Measurements from ENCODE around the gene SURF2. TPM values are rescaled to one million over a fixed set of nuclear protein-coding genes. Genes with fewer than 3 reads are reported as not detected.

Gene SURF2
- total RNA-seq, 1 experiment from 2014 or later, result 39.5 TPM

DNA sequence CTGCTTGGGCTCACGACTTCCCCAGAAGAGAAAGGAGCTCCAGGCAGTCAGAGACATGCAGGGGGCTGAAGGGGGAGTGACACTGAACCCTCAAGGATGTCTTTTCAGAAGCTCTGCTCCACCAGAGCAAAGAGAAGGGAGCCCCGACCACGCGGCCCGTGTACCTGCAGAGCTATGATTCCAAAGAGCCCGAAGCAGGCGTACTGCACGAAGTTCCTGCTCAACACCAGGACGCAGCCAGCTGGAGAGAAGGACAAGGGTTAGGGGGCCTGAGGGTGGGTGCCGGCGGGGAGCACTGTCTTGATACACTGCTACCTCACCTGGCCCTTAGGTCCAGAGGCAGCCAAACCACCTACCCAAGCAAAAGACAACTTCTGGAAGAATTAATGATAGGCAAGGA is 10.1 kb downstream of the SURF2 start:
- no peak for DNase-seq (ENCODE audit: unreplicated experiment)
- Mint-ChIP-seq H3K27me3 (ENCODE audit: insufficient read depth, unreplicated experiment) (no peaks in the 10 kb centered on the region), H3K4me3 (ENCODE audit: unreplicated experiment) (no peak overlapping the region), H3K27ac (ENCODE audit: low read depth, unreplicated experiment) (no peak overlapping the region), H3K36me3 (ENCODE audit: insufficient read depth, unreplicated experiment) (peaks cover 78% of the 10 kb centered on the region), H3K9me3 (ENCODE audit: unreplicated experiment) (no peaks in the 10 kb centered on the region), H3K4me1 (ENCODE audit: insufficient read depth, unreplicated experiment) (peaks cover 34% of the 10 kb centered on the region)
- intact Hi-C loops (cut with micrococcal nuclease), result no loop called here
- ChIA-PET POLR2A (interaction anchor here (1.1 to 2.5 kb wide), 4 partner anchors 8 to 15 kb away, joined by 3 to 8 read pairs (median 5); partner anchors contain the start of genes SURF1 and SURF2), CTCF (interaction anchor here (1.0 to 1.4 kb wide), 2 partner anchors 9 to 32 kb away, joined by 3 read pairs; no protein-coding TSS in a partner anchor)
- TF ChIP-seq, protein P1, sequence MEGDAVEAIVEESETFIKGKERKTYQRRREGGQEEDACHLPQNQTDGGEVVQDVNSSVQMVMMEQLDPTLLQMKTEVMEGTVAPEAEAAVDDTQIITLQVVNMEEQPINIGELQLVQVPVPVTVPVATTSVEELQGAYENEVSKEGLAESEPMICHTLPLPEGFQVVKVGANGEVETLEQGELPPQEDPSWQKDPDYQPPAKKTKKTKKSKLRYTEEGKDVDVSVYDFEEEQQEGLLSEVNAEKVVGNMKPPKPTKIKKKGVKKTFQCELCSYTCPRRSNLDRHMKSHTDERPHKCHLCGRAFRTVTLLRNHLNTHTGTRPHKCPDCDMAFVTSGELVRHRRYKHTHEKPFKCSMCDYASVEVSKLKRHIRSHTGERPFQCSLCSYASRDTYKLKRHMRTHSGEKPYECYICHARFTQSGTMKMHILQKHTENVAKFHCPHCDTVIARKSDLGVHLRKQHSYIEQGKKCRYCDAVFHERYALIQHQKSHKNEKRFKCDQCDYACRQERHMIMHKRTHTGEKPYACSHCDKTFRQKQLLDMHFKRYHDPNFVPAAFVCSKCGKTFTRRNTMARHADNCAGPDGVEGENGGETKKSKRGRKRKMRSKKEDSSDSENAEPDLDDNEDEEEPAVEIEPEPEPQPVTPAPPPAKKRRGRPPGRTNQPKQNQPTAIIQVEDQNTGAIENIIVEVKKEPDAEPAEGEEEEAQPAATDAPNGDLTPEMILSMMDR (IDR thresholded peaks at IDR 0.05; ENCODE audit: unreplicated experiment), result no peak
- no TSS peak for BruUV-seq (replicated peaks)

DNA sequence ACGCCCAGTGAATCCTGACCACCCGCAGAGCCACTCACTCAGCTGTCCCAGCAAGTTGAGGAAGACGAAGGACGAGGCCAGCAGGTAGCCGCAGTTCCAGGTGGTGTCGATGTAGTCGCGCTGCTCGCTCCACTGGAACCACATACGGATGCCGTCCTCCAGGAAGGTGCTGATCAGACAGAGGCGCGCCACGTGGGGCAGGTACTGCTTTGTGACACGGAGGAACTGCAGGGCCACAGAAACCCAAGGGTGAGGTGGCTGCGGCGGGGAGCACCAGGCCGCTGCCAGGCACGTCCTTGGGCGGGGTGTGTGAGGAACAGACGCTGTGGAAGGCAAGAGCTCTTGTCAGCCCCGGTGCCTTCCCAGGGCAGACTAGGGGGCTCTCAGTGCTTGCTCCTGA is 10.9 kb downstream of the SURF2 start:
- H3K36me3 Mint-ChIP-seq (ENCODE audit: insufficient read depth, unreplicated experiment), result peaks cover 75% of the 10 kb centered on the region
- TF ChIP-seq, protein P1 (IDR thresholded peaks at IDR 0.05; ENCODE audit: unreplicated experiment), result no peak
- no TSS peak for BruUV-seq (replicated peaks)
- peaks cover 33% of the 10 kb centered on the region for H3K4me1 Mint-ChIP-seq (ENCODE audit: insufficient read depth, unreplicated experiment)
- H3K27me3 Mint-ChIP-seq (ENCODE audit: insufficient read depth, unreplicated experiment), result no peaks in the 10 kb centered on the region
- no peak overlapping the region for H3K27ac Mint-ChIP-seq (ENCODE audit: low read depth, unreplicated experiment)
- no peak for DNase-seq (ENCODE audit: unreplicated experiment)
- H3K4me3 Mint-ChIP-seq (ENCODE audit: unreplicated experiment), result no peak overlapping the region
- ChIA-PET CTCF (interaction anchor here (1.0 to 1.4 kb wide), 2 partner anchors 10 to 33 kb away, joined by 3 read pairs; no protein-coding TSS in a partner anchor), POLR2A (interaction anchor here (1.1 to 2.5 kb wide), 3 partner anchors 8 to 16 kb away, joined by 3 to 8 read pairs (median 6); partner anchors contain the start of genes SURF1 and SURF2)
- H3K9me3 Mint-ChIP-seq (ENCODE audit: unreplicated experiment), result no peaks in the 10 kb centered on the region
- intact Hi-C loops (cut with micrococcal nuclease), result no loop called here

DNA sequence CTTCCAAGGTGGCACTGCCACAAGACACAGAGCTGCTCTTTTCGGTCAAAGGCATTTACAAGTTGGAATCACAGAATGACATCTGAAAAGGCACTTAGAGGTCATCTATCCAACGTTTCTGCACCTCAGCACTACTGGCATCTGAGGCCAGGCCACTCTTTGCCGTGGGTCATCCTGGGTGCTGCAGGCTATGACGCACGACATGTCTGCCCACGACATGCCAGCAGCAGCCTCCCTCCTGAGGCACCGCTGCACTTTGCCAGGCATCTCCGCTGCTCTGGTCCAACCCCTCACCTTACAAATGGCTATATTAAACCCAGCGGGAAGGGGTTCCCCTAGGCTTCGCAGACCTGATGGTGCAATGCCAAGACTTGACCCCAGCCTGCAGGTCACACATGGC is 11.4 kb downstream of the SURF2 start:
- intact Hi-C loops (cut with micrococcal nuclease), result no loop called here
- TF ChIP-seq, protein P1 (IDR thresholded peaks at IDR 0.05; ENCODE audit: unreplicated experiment), result no peak
- Mint-ChIP-seq H3K27ac (ENCODE audit: low read depth, unreplicated experiment) (no peak overlapping the region), H3K9me3 (ENCODE audit: unreplicated experiment) (no peaks in the 10 kb centered on the region), H3K4me1 (ENCODE audit: insufficient read depth, unreplicated experiment) (peaks cover 33% of the 10 kb centered on the region), H3K36me3 (ENCODE audit: insufficient read depth, unreplicated experiment) (peaks cover 75% of the 10 kb centered on the region), H3K4me3 (ENCODE audit: unreplicated experiment) (no peak overlapping the region), H3K27me3 (ENCODE audit: insufficient read depth, unreplicated experiment) (no peaks in the 10 kb centered on the region)
- DNase-seq (ENCODE audit: unreplicated experiment), result no peak
- CTCF ChIA-PET, result no interaction called here
- POLR2A ChIA-PET, result interaction anchor here (1.1 kb wide), 1 partner anchor 16 kb away, joined by 3 read pairs; no protein-coding TSS in a partner anchor
- BruUV-seq (replicated peaks), result no TSS peak

DNA sequence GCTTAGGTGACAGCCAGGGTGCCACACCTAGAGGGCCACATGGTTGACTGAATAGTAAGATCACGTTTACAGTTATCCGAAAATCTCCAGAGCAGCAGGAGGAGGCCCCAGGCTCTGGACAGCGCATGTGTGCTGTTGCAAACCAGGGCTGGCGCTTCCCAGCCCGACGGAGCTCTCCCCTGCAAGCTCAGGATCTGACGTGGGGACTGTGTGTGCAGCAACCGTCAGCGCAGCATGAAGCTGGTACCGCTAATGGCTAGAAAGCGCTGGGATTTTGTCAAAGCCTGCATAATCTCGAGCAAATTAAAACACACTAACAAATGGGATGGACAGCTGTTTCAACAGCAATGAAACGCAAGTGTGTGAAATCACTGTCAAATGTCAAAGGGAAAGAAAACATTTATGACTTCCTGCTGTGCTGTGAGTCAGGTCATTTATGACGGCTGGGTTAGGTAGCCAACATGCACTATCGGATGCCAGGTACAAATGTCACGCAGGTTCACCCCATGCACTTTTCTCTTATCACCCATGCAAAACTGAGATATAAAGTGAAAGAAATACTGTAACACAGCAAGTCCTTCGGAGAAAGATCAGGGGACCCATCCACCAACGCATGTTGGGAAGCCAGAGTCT is 12.0 kb downstream of the SURF2 start:
- ChIA-PET POLR2A (interaction anchor here (0.7 to 1.0 kb wide), 2 partner anchors 20 to 30 kb away, joined by 3 to 4 read pairs; partner anchors contain the start of genes MED22 and RPL7A), CTCF (no interaction called here)
- Mint-ChIP-seq H3K27me3 (ENCODE audit: insufficient read depth, unreplicated experiment) (no peaks in the 10 kb centered on the region), H3K9me3 (ENCODE audit: unreplicated experiment) (no peaks in the 10 kb centered on the region), H3K4me1 (ENCODE audit: insufficient read depth, unreplicated experiment) (peaks cover 33% of the 10 kb centered on the region), H3K4me3 (ENCODE audit: unreplicated experiment) (no peak overlapping the region), H3K27ac (ENCODE audit: low read depth, unreplicated experiment) (no peak overlapping the region), H3K36me3 (ENCODE audit: insufficient read depth, unreplicated experiment) (peaks cover 75% of the 10 kb centered on the region)
- intact Hi-C loops (cut with micrococcal nuclease), result no loop called here
- TF ChIP-seq, protein P1 (IDR thresholded peaks at IDR 0.05; ENCODE audit: unreplicated experiment), result no peak
- no TSS peak for BruUV-seq (replicated peaks)
- DNase-seq (ENCODE audit: unreplicated experiment), result no peak

Measured in MCF 10A (cell line).